SK-N-SH (cell line): Measurements from ENCODE around the gene TMEM269. TPM values are rescaled to one million over a fixed set of nuclear protein-coding genes. Genes with fewer than 3 reads are reported as not detected.

Experiments used
- CTCF ChIA-PET: fragments of 300-600, 350-600 bp; formaldehyde crosslinking; extraction: SDS; loops from one replicate; lab custom pipeline; 2021; lab: Yijun Ruan, JAX
- POLR2A ChIA-PET: fragments of 350-600 bp; sonication (Branson Sonifier 250); formaldehyde crosslinking; extraction: SDS; loops from one replicate; lab custom pipeline; 2020; ENCODE audit warnings: antibody characterized with exemption, inconsistent platforms; lab: Yijun Ruan, JAX
- DNase-seq: peaks from one replicate; pipeline ENCODE4 v3.0.0; 2012
- H2AFZ ChIP-seq: fragments of 200-600 bp; sonication (generic); 2 replicates; pipeline ENCODE4 v1.8.1; 2016; ENCODE audit warnings: antibody characterized with exemption, mild to moderate bottlenecking, low read depth
- H3F3A ChIP-seq: fragments of 200-600 bp; sonication (generic); replicated peaks from 2 replicates; pipeline ENCODE3; 2016; ENCODE audit warnings: antibody characterized with exemption, mild to moderate bottlenecking; ENCODE audit not compliant: insufficient read depth
- H3K27ac ChIP-seq, 2 experiments: fragments of 200-500 bp in 1 of 2; fragments of 200-600 bp in 1 of 2; sonication (Bioruptor generic) in 1 of 2; sonication (generic), shearing (Covaris generic) in 1 of 2; 2 replicates each; pipeline versions ENCODE4 v1.5.1 to v1.6.1; 2014 to 2016; ENCODE audit warnings: low read depth in 2 of 2, inconsistent platforms in 1 of 2, low read length in 1 of 2, mild to moderate bottlenecking in 1 of 2, mixed read lengths in 1 of 2
- H3K27me3 ChIP-seq: fragments of 200-600 bp; sonication (generic), shearing (Covaris generic); 2 replicates; pipeline ENCODE4 v1.6.1; 2016; ENCODE audit warnings: mixed run types; ENCODE audit not compliant: insufficient read depth
- H3K36me3 ChIP-seq, 2 experiments: fragments of 200-500 bp in 1 of 2; fragments of 200-600 bp in 1 of 2; sonication (Bioruptor generic) in 1 of 2; sonication (generic) in 1 of 2; replicated peaks in 1 of 2; 2 replicates each; pipeline versions ENCODE3 to v1.5.1; 2014 to 2016; ENCODE audit warnings: low read length in 1 of 2, mild to moderate bottlenecking in 1 of 2; ENCODE audit not compliant: insufficient read depth in 2 of 2, control insufficient read depth in 1 of 2
- H3K4me1 ChIP-seq, 2 experiments: fragments of 200-500 bp in 1 of 2; fragments of 200-600 bp in 1 of 2; sonication (Bioruptor generic) in 1 of 2; sonication (generic), shearing (Covaris generic) in 1 of 2; 2 replicates each; pipeline versions ENCODE4 v1.5.1 to v1.6.1; 2014 to 2016; ENCODE audit warnings: low read depth in 1 of 2, low read length in 1 of 2, mixed run types in 1 of 2; ENCODE audit not compliant: insufficient read depth in 2 of 2, control insufficient read depth in 1 of 2
- H3K4me2 ChIP-seq: fragments of 200-600 bp; sonication (generic), shearing (Covaris generic); 2 replicates; pipeline ENCODE4 v1.6.1; 2017; ENCODE audit warnings: mixed run types
- H3K4me3 ChIP-seq, 2 experiments: fragments of 200-500 bp in 1 of 2; fragments of 200-600 bp in 1 of 2; sonication (Bioruptor generic) in 1 of 2; sonication (generic), shearing (Covaris generic) in 1 of 2; 2 replicates each; pipeline versions ENCODE4 v1.5.1 to v1.8.1; 2014 to 2016; ENCODE audit warnings: low read depth in 2 of 2, inconsistent platforms in 1 of 2, low read length in 1 of 2, mild to moderate bottlenecking in 1 of 2, mixed read lengths in 1 of 2, moderate library complexity in 1 of 2
- H3K79me2 ChIP-seq: fragments of 200-600 bp; sonication (generic); 2 replicates; pipeline ENCODE4 v1.8.1; 2017; ENCODE audit warnings: mild to moderate bottlenecking; ENCODE audit not compliant: insufficient read depth
- H3K9ac ChIP-seq: fragments of 200-600 bp; sonication (generic); 2 replicates; pipeline ENCODE4 v1.6.1; 2017; ENCODE audit warnings: mixed run types
- H3K9me2 ChIP-seq: fragments of 200-600 bp; sonication (generic); 2 replicates; pipeline ENCODE4 v1.6.1; 2017; ENCODE audit warnings: mixed run types
- H3K9me3 ChIP-seq: fragments of 200-600 bp; sonication (generic); 2 replicates; pipeline ENCODE4 v1.6.1; 2017; ENCODE audit warnings: mixed run types, mild to moderate bottlenecking, moderate library complexity
- H4K20me1 ChIP-seq: fragments of 200-600 bp; sonication (generic); 2 replicates; pipeline ENCODE4 v1.6.1; 2017; ENCODE audit warnings: mild to moderate bottlenecking, mixed run types; ENCODE audit not compliant: insufficient read depth
- CTCF ChIP-seq: fragments of 200-600 bp; sonication (generic); IDR thresholded peaks from 2 replicates; pipeline ENCODE4 v1.6.1; 2017; ENCODE audit warnings: antibody characterized with exemption, mild to moderate bottlenecking, moderate library complexity
- ELF1 ChIP-seq: IDR thresholded peaks from 2 replicates; pipeline ENCODE4 v1.4.0; 2012
- EZH2phosphoT487 ChIP-seq: fragments of 200-600 bp; sonication (generic); IDR thresholded peaks from 2 replicates; pipeline ENCODE4 v1.6.1; 2017; ENCODE audit warnings: low read depth, mixed run types, mild to moderate bottlenecking, antibody characterized with exemption, moderate library complexity, borderline replicate concordance
- FOXM1 ChIP-seq: IDR thresholded peaks from 2 replicates; pipeline ENCODE4 v1.4.0; 2012; ENCODE audit warnings: low read depth, mild to moderate bottlenecking
- IRF3 ChIP-seq: fragments of 150-350 bp; IDR thresholded peaks from 2 replicates; pipeline ENCODE4 v1.6.1; 2016; ENCODE audit warnings: mild to moderate bottlenecking, low read depth, low read length
- NRF1 ChIP-seq: IDR thresholded peaks from 2 replicates; pipeline ENCODE4 v1.6.1; 2012; ENCODE audit warnings: low read depth, mild to moderate bottlenecking, low read length
- RAD21 ChIP-seq: IDR thresholded peaks from 2 replicates; pipeline ENCODE4 v1.6.1; 2012; ENCODE audit warnings: mild to moderate bottlenecking, low read length
- REST ChIP-seq: IDR thresholded peaks from 2 replicates; pipeline ENCODE4 v1.6.1; 2012; ENCODE audit warnings: mild to moderate bottlenecking, low read depth, low read length, moderate library complexity
- RFX5 ChIP-seq: IDR thresholded peaks from 2 replicates; pipeline ENCODE4 v1.6.1; 2012; ENCODE audit warnings: mild to moderate bottlenecking, improper control_type of control experiment, low read length
- USF1 ChIP-seq: IDR thresholded peaks from 2 replicates; pipeline ENCODE4 v1.4.0; 2012; ENCODE audit warnings: low read depth, borderline replicate concordance
- YY1 ChIP-seq: IDR thresholded peaks from 2 replicates; pipeline ENCODE4 v1.4.0; 2012; ENCODE audit warnings: low read depth, mild to moderate bottlenecking
- WGBS: methylation state at CpG from one replicate; pipeline ENCODE4 v1.1.6; 2017; ENCODE audit warnings: low lambda C conversion rate; 5-methylcytosine and 5-hydroxymethylcytosine counted together
- polyA plus RNA-seq, 3 experiments: library from polyadenylated mRNA; depleted of rRNA; stranded (reverse); fragments of >200 nt; gene quantifications; 2 replicates each; pipeline ENCODE4 v1.2.3, GENCODE V29; 2012

The TMEM269 gene
- polyA plus RNA-seq, 1 of the 3 experiments (the other 2 are of a cell fraction): 0.05 TPM

- CTCF ChIA-PET: interaction anchor here (4.4 kb wide), 1 partner anchor 289 kb away, joined by 33 read pairs; no protein-coding TSS in a partner anchor
- Histone ChIP-seq H3K36me3 (peaks cover 18 to 20% of the 10 kb centered on the region in 2 experiments), H4K20me1 (no peaks in the 10 kb centered on the region), H3F3A (no peaks in the 10 kb centered on the region), H3K9ac (no peak overlapping the region), H3K4me2 (no peak overlapping the region), H3K9me2 (no peaks in the 10 kb centered on the region), H3K27ac (no peak overlapping the region), H3K9me3 (no peaks in the 10 kb centered on the region), H3K4me1 (peaks cover 0 to 6% of the 10 kb centered on the region in 2 experiments; a peak in 1 of 4 replicates), H3K27me3 (no peaks in the 10 kb centered on the region), H2AFZ (no peak overlapping the region), H3K79me2 (no peaks in the 10 kb centered on the region; the same call in 1 of the 2 replicates), H3K4me3 (no peak overlapping the region)
- TF ChIP-seq YY1 (no peak), ELF1 (no peak)
- over 99% methylated on average over 18 of the region's 18 CpGs for WGBS
- POLR2A ChIA-PET: interaction anchor here (2.4 kb wide), 1 partner anchor 18 kb away, joined by 7 read pairs; the partner anchor contains the start of genes C1orf50 and P3H1
- no peak for DNase-seq
Observed at GRCh38 chr1:42784547-42784945, 245 bp upstream of the TMEM269 start.

GRCh38 chr1:42786097-42786496, 1.3 kb downstream of the TMEM269 start:
- H3K9me2 ChIP-seq: no peaks in the 10 kb centered on the region
- TF ChIP-seq RAD21 (no peak), YY1 (no peak), FOXM1 (no peak), CTCF (no peak), RFX5 (no peak), USF1 (no peak), NRF1 (no peak), EZH2phosphoT487 (no peak), REST (no peak), IRF3 (no peak)
- TF ChIP-seq, all 33 proteins: peak for 0
- no peaks in the 10 kb centered on the region for H3F3A ChIP-seq
- ChIA-PET CTCF (interaction anchor here (2.2 kb wide), 1 partner anchor 8 kb away, joined by 7 read pairs; no protein-coding TSS in a partner anchor), POLR2A (no interaction called here)
- no peaks in the 10 kb centered on the region for H3K9me3 ChIP-seq
- H3K79me2 ChIP-seq: no peaks in the 10 kb centered on the region; the same call in 1 of the 2 replicates
- peaks cover 5 to 10% of the 10 kb centered on the region in 2 experiments for H3K36me3 ChIP-seq
- H3K9ac ChIP-seq: no peak overlapping the region
- H3K27me3 ChIP-seq: no peaks in the 10 kb centered on the region
- no peak overlapping the region for H3K4me3 ChIP-seq
- peaks cover 0 to 6% of the 10 kb centered on the region in 2 experiments; a peak in 1 of 4 replicates for H3K4me1 ChIP-seq
- H2AFZ ChIP-seq: no peak overlapping the region
- WGBS: 90% methylated on average over 5 of the region's 5 CpGs
- no peak for DNase-seq
- no peak overlapping the region for H3K4me2 ChIP-seq
- no peaks in the 10 kb centered on the region for H4K20me1 ChIP-seq
- H3K27ac ChIP-seq: no peak overlapping the region
